GM18873 (cell line): ENCODE results near the gene LAMB4.

Source experiments
- ATAC-seq: cut with Tn5 transposase; IDR thresholded peaks from one replicate; pipeline ENCODE4 v1.9.1; 2021; ENCODE audit warnings: mild to moderate bottlenecking, moderate library complexity, moderate number of reproducible peaks; ENCODE audit not compliant: unreplicated experiment, low FRiP score

Gene LAMB4, protein sequence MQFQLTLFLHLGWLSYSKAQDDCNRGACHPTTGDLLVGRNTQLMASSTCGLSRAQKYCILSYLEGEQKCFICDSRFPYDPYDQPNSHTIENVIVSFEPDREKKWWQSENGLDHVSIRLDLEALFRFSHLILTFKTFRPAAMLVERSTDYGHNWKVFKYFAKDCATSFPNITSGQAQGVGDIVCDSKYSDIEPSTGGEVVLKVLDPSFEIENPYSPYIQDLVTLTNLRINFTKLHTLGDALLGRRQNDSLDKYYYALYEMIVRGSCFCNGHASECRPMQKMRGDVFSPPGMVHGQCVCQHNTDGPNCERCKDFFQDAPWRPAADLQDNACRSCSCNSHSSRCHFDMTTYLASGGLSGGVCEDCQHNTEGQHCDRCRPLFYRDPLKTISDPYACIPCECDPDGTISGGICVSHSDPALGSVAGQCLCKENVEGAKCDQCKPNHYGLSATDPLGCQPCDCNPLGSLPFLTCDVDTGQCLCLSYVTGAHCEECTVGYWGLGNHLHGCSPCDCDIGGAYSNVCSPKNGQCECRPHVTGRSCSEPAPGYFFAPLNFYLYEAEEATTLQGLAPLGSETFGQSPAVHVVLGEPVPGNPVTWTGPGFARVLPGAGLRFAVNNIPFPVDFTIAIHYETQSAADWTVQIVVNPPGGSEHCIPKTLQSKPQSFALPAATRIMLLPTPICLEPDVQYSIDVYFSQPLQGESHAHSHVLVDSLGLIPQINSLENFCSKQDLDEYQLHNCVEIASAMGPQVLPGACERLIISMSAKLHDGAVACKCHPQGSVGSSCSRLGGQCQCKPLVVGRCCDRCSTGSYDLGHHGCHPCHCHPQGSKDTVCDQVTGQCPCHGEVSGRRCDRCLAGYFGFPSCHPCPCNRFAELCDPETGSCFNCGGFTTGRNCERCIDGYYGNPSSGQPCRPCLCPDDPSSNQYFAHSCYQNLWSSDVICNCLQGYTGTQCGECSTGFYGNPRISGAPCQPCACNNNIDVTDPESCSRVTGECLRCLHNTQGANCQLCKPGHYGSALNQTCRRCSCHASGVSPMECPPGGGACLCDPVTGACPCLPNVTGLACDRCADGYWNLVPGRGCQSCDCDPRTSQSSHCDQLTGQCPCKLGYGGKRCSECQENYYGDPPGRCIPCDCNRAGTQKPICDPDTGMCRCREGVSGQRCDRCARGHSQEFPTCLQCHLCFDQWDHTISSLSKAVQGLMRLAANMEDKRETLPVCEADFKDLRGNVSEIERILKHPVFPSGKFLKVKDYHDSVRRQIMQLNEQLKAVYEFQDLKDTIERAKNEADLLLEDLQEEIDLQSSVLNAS (N-terminal part only)

DNA sequence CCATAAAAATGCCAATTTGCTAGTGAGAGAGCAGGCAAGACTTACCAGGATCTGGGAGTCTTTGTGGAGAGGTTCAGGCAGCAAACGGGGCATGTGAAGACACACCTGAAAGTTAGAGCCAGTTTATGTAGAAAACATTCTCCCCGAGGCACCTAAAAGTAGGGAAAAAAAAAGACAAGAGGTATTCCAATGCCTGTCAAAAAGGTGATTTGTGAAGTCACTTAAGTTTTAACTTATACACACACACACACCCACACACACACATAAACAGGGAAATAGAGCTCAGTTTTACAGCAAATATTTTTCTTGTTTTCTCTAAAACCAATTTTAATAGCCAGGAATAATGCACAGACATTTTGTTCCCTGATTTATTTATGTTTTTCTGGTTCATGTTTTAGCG is at the start of gene LAMB4:
LAMB4 (minus strand) TSS at position 101 of the 400 bp plus-strand sequence. CDS start 7,197 bp downstream, outside the sequence.
- ATAC-seq = no peak

DNA sequence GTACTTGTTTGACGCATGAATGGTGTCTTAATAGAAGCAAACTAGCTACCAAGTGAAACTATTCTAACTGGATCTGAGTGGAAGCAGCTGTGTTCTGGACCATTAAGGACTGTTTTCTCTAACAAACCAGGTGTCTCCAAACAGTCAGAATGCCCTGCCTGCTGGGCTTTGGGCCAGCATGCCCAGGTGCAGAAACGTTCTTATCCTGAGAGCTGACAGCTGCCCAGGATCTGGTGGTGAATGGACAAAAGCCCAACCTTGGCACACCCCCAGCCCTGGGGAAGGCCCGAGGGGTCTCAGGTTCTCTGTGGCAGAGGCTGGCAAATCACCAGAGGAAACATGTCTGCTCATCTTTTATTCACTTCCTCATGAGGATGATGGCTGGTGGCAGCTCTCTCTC is 48.2 kb upstream of the LAMB4 start:
- ATAC-seq = no peak

DNA sequence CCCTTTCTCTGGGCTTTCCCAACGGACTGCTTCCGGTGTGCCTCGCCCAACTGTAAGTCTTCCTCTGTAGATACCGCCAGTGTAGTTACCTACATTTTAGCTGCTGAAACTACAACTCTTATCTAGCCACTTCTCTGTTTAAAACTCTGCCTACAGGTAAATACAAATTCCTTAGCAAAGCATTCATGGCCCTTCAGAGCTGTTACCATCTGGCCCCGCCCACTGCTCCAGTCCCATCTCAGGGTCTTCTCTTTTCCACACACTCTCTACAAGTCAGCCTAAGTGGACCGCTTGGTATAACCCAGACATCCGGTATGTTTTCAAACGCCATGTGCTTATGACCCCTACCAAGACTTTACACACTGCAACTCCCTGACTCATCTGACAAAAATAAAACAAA is 41.0 kb upstream of the LAMB4 start:
- no peak for ATAC-seq

DNA sequence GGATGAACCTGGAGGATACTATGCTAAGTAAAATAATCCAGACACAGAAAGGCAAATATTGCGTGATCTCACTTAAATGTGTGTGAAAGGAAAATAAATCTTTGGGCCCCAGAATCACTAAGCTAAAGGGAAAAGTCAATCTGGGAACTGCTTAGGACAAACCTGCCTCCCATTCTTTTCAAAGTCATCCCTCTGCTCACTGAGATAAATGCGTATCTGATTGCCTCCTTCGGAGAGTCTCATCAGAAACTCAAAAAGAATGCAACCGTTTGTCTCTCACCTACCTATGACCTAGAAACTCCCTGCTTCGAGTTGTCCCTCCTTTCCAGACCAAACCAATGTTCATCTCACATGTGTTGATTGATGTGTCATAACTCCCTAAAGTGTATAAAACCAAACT is 40.1 kb upstream of the LAMB4 start:
- no peak for ATAC-seq

DNA sequence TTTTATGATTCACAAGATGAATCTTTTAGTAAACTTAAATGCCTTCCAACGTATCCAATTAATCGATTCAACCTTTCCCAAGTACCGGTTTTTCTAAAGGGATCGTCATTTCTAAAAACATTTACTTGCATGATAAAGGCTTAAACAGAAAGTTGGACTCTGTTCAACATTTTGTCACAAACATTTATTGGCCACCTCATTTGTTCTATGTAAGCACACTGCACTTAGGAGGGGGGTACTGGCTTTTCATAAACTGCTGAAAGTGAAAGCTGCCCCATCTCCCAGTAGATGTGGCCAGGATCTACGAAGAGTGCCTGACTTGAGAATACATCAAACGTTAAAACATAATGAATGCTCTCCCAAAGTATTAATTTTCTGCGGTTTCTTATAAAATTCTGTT is 37.3 kb upstream of the LAMB4 start:
- no peak for ATAC-seq

DNA sequence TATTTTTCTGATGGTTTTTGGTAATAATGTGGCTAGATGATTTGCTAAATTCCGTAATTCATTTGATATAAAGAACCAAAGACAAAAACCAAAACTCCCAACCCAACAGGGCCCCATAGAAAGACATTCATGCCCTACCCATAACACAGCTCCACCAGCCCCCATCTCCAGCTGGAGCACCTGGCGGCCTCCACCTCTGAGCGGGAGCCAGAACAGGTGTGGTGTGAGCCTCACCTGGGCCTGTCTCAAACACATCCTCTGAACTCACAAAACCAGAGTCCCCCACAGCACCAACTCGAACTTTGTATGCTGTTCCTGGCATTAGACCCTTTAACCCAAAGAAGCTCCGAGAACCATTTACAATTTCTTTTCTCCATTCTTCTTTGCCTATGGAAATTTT is 36.5 kb upstream of the LAMB4 start:
- ATAC-seq = no peak

DNA sequence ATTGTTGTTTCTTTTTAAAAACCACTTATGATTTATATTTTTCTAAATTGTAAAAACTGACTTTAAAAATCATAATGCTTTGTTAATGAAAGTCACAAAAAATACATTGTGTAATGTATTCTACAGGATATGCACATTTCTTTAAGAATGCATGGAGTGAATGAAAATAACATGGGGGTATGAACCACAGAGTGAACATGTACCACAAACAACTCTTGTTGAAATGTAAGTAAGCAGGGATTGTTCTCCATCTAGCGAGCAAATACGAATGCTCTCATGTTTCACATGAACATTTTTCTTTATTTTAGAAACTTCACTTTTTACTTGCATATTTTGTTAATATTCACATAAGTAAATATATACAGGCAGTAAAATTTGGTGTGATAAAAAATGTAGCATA is 35.6 kb upstream of the LAMB4 start:
- no peak for ATAC-seq

DNA sequence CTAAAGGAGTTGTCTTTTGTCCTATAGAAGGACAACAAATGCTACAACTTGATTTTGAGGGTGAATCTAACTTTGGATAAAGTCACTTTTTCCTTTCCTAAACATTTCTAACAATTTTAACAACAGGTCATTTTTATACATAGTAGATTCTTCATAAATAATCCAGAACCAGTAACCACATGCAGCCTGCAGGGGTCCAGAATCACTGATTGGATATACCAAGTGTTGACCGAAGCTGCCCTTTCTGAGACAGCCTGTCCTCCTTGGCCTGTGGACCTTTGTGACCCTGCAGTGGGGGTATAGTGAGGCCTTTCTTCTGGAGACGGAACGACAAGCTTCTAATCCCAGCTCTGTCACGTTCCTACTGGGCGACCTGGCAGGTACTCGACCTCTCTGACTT is 34.8 kb upstream of the LAMB4 start:
- ATAC-seq = no peak

DNA sequence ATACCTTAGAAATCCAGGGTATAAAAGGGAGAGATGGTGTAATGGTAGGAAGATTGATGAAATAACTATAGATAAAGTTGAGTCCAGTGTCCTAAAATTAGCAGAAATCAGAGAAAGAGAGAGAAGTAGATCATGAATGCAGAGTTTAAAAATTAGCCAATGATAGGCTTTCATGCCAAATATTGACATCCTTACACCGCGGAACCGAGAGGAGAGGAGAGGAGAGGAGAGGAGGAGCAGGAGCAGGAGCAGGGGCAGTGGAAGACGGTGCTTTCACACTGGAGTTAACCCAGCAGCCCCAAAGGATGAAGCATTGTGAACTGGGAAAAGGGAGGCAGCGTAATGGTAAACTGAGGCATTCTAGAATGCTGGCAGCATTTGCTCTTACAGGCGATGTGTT is 34.2 kb upstream of the LAMB4 start:
- ATAC-seq = no peak

DNA sequence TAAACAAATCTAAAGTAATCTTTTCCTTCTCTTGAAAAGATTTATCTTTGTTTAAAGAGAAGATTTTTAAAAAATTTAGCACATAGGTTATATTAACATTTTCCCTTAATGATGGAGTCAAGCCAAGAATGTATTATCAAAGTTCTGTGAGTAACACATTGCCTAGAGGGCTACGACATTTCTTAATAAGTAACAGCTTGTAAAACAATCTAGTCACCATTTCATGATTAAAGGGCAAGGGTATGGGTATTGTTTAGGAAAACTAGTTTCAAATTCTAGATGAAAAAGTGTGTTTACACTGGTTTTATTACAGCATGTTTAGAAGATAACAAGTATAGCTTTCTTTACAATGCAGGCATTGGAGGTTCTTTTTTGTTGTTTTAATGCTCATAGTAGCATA is 28.6 kb upstream of the LAMB4 start:
- no peak for ATAC-seq

DNA sequence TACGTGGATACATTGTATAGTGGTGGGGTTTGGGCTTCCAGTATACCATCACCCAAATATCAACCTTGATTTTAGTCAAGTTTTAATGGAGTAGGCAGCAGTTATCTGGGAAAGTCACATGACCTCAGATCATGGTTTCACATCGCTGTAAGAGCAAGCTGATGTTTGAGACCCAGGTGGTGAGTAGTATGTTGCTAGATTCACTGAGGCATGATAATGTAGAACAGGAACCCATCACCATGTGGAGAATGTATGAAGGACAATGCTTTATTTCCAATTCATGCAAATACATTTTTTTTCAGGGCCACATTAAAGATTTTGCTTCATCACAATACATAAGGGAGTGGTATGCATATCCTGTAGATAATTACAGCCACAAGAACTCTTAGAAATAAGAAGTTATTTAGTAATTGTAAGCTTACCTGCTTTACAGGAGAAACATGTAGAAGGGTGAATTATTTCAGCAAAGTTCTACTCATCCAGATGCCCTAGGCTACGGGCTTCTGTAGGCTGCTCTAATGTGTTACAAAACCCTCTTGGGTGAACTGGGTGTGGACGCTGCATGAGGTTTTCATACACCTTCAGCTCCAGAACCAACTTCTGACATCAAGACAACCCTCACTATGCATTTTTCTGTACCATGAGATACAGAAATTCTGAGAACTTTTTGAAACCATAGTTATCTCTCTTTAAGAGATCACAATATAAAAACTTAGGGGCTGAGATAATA is 27.6 kb upstream of the LAMB4 start:
- no peak for ATAC-seq

DNA sequence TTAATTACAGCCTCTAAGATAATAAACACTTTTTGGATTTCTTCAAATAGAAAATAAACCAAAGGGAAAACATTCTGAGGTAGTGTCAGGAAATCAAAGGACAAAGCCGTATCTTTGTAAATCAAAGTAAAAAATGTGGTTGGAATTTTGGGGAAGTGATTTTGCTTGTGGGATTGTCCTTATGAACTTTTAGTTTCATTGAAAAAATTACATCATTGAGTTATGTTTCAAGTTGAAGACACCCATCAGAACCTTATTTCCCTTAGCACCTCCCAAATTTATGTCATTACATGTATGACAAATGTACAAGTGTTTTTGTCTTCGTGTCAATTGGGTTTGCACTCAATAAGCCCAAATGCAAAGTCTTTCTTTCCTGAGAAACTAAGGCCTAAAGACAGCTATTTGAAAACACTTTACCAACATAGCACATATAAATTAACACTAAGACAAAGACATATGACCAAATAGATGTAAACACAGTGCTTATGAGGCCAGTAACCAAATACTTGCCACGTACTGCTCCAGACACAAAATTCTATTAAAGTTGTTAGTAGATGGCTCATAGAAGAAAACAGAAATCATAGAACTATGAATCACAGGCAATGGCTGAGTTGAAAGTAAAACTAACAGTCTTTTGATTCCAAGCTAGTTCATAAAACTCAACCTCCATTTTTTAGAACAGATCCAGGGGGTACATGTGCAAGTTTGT is 26.9 kb upstream of the LAMB4 start:
- no peak for ATAC-seq

DNA sequence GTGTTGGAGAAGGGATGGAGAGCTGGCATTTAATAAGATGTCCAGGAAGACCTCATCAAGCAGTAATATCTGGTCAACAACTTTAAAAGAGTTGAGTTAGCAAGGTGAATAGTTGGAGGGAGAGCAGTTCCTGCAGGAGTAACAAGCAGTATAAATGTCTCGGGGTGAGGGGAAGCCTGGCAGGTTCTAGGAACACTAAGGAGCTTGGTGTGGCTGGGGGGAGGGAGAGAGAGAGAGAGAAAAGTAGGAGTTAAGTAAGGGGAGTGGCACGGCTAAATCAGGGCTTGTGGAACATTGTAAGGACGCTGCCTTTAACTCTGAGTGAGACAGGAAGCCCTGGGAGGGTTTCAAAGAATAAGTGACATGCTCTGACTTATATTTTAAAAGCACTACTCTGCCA is 22.0 kb upstream of the LAMB4 start:
- no peak for ATAC-seq

DNA sequence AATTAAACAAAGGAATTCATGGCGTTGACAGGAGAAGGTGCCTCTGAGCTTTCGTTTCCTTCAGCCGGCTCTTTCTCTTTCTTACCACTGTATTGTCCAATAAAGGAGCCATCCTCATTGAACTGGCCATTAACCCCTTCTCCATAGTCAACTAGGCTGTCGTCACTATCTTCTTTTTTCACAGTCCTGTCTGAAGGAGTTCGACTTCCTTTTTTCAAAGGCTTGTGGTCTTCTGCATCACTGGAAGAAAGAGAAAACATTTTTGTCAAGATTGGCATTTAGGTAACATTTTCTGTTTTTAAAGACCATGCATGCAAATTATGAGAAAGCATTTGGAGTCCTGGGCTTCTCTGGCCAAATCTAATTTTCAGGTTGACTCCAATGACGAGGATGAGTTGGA is 19.7 kb upstream of the LAMB4 start:
- no peak for ATAC-seq

DNA sequence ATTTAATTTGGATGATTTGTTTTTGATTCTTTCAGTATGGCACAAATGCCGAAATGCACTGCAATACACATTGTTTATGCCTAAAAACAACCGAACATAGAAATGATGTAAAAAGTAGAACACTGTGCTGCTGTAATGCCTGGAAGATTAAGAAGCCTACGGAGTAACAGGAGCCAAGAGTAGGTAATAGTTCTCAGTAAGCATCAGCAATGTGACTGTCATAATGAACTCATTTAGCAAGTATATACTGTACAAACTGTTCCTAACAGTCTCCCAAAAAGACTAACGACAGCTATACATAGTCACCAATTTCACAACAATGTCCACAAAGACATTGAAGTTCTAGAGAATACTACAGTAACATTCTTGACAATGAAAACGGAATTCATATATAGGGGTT is 19.0 kb upstream of the LAMB4 start:
- ATAC-seq = no peak

DNA sequence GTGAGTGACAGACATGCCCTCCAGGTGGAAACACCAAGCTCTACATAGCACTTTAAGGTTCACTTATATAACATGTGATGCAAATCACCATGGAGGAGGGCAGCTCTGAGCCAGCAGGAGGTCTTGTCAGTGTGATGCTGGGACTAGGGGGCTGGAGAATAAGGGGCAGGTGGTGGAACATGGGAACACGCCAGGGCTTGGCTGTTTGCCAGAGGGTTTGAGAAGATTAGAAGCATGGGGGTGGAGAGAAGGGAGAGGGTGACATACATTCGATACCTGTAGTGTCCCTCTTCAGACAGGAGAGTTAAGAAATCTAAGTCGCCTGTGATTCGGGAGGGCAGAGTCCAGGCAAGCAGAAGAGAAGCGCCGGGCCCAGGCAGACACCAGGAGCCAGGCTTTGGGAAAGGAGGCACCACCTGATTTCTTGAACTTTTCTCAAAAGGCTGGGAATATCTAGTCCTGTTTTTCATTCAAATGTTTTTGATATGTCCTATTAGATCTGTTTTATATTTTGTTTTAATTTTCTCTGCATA is 16.9 kb upstream of the LAMB4 start:
- no peak for ATAC-seq

DNA sequence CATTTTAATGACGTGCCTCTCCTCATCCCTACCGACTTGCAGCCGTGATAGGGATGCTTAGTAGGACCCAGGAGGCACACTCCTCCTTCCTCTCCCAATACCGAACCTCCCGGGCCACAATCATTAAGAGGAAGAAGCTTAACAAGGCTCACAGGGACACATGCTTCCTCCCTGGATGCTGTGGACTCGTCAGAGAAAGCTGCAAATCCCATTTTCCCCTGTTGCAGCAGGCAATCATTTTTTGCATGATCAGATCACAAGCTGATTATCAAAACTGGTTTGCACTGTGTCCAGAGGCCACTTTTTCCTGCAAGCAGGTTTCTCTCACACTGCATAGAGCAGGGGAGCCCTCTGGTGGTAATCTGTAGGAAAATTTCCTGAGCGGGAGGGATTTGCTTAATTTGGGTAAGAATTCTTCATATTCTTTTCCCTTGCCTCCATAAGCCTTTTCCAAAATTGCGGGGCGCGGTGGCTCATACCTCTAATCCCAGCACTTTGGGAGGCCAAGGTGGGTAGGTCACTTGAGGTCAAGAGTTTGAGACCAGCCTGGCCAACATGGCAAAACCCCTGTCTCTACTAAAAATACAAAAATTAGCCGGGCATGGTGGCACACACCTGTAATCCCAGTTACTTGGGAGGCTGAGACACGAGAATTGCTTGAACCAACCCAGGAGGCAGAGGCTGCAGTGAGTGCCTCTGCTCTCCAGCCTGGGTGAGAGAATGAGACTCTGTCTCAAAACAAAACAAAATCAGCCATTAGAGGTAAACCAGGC is 16.1 kb upstream of the LAMB4 start:
- ATAC-seq = no peak

DNA sequence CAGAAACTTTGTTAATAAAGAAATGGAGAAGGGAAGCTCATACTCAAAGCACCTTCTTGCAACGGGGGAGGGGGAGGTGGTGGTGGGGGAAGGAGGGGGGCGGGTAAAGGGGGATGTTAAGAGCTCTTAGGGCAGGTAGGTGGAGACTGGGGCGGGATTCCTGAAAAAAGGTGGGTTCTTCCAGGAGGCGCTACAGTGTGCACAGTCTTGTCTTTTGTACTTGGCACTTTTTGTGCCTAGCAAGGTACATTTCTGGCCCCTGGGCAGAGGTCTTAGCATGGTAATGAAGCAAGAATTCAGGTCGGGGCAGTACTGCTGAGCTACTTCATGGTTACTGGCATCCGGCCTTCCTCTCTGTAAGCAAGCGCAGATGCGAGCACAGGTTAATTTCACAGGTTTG is 15.2 kb upstream of the LAMB4 start:
- ATAC-seq = no peak

DNA sequence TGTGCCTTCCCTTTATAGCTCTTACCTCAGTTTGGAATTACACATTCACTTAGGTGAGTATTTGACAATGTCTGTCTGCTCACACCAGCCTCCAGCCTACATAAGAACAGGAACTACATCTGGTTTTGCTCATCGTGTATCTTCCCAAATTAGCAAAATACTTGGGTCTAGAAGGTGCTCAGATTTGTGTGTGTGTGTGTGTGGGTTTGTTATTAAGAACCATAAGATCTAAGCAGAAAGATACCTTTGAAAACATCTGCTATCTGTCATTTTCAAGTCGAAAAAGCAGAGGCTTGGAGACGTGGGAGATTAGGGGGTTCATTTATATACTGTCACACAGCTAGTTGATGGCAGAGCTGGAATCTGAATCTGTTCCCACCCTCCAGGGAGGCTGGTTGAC is 14.8 kb upstream of the LAMB4 start:
- no peak for ATAC-seq
